ENCODE measurements around the gene ITGA5.
A peak's percentile ranks its signal among the peaks of the same experiment; 100 is the strongest.

The ITGA5 gene

DNA sequence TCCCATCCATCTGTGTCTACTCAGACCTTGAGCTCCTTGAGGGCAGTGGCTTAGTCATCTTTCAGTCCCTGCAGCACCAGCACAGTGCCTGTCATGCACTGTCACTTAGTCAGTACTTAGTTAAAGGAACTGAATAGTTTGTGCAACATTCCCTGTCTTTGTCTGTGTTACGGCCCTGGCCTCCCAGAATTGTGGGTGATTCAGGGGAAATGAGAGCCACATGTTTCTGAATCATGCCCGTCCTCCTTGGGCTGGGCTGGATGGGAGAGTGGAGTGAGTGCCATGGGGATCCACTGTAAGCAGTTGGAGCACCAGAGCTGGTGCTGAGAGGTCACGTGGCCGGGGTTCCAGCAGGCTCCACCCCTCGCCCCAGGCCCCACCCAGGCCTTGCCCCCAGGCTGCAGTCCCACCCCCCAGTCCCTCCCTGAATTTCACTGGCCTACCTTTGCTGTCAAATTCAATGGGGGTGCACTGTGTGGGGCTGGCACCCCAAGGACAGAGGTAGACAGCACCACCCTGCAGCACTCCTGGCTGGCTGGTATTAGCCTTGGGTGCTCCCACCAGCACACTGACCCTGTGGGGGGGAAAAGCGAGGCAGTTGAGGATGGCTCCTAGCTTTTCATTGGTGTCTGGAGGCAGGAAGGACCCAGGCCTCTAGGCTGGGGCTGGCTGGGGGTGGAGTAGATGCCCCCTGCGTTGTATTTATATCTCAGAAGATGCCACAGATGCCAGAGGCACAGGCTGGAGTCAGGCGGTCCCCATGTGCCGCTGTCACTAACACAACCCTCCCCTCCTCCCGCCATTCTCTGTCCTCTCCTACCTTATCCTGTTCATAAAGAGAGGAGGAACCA is 7.5 kb downstream of the ITGA5 start:
- Histone ChIP-seq H3K4me1 (ENCODE audit: control insufficient read depth, insufficient read depth, low read length, unreplicated experiment) (peaks cover 73% of the 10 kb centered on the region), H3K27me3 (ENCODE audit: insufficient read depth, low read length) (no peaks in the 10 kb centered on the region), H3K79me2 (ENCODE audit: control insufficient read depth, insufficient read depth, low read length, unreplicated experiment) (peaks cover 88% of the 10 kb centered on the region), H3K4me3 (ENCODE audit: low read depth, low read length) (peak overlapping the region; percentile 64; the same call in 1 of the 2 replicates), H2AFZ (ENCODE audit: low read length, unreplicated experiment) (no peak overlapping the region), H3K36me3 (ENCODE audit: insufficient read depth, low read length) (peaks cover 22% of the 10 kb centered on the region), H3K27ac (ENCODE audit: low read depth, low read length) (peak overlapping the region; percentile 96)

DNA sequence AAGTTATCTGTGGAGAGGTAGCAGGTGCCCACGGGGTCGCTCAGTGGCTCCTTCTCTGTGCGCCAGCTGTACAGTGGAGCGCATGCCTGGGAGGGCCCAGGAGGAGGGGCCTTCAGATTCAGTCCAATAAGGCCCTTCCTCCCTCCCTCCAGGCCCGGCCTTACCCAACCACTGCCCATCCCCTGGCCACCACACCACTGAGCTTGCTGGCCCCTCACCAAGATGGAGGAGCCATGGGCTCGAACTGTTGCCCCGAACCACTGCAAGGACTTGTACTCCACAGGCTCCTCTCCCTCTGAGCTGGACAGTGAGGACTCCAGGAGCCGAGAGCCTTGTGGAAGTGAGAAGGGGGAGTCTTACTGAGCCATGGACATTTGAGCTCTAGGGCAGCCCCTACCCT is 9.8 kb downstream of the ITGA5 start:
- Histone ChIP-seq H3K4me3 (ENCODE audit: low read depth, low read length) (no peak overlapping the region), H2AFZ (ENCODE audit: low read length, unreplicated experiment) (no peak overlapping the region), H3K4me1 (ENCODE audit: control insufficient read depth, insufficient read depth, low read length, unreplicated experiment) (peaks cover 54% of the 10 kb centered on the region), H3K36me3 (ENCODE audit: insufficient read depth, low read length) (peaks cover 41% of the 10 kb centered on the region), H3K79me2 (ENCODE audit: control insufficient read depth, insufficient read depth, low read length, unreplicated experiment) (peaks cover 77% of the 10 kb centered on the region), H3K27ac (ENCODE audit: low read depth, low read length) (peak overlapping the region; percentile 24), H3K27me3 (ENCODE audit: insufficient read depth, low read length) (no peaks in the 10 kb centered on the region)

DNA sequence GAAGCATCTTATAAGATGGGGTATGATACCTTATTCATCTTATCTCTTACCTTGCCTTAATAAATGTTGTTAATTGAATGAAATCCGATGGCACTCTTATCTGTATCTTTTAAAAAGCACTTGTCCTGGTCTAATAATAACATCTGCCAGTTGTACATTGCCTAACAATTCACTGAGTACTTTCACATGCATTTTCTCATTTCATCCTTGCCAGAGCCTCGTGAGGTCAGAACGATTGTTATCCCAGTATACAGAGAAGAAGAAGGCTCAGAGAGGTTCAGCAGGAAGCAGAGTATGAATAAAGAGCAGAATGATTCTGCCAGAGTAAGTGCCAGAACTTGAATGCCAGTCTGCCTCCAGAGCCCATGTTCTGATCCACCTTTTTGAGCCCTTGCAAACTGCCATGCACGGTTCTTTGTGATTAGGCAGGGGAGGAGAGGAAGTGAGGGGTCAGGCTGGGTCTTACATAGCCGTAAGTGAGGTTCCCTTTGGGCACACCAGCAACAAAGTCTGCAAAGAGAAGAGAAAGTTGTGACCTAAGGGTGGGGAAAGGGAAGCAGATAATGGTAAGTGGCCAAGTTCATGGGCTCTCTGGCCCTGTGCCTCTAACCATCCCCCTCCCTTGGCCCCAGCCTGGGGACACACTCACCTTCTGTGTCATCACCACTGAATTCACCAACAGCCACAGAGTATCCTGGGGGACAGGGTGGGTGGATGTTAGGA is 11.7 kb downstream of the ITGA5 start:
- no peak overlapping the region for H3K4me3 ChIP-seq (ENCODE audit: low read depth, low read length)
- H3K36me3 ChIP-seq (ENCODE audit: insufficient read depth, low read length) = peaks cover 58% of the 10 kb centered on the region
- H3K27me3 ChIP-seq (ENCODE audit: insufficient read depth, low read length) = no peaks in the 10 kb centered on the region
- H3K79me2 ChIP-seq (ENCODE audit: control insufficient read depth, insufficient read depth, low read length, unreplicated experiment) = peaks cover 58% of the 10 kb centered on the region
- peaks cover 34% of the 10 kb centered on the region for H3K4me1 ChIP-seq (ENCODE audit: control insufficient read depth, insufficient read depth, low read length, unreplicated experiment)
- peak overlapping the region; percentile 45 for H3K27ac ChIP-seq (ENCODE audit: low read depth, low read length)
- no peak overlapping the region for H2AFZ ChIP-seq (ENCODE audit: low read length, unreplicated experiment)

DNA sequence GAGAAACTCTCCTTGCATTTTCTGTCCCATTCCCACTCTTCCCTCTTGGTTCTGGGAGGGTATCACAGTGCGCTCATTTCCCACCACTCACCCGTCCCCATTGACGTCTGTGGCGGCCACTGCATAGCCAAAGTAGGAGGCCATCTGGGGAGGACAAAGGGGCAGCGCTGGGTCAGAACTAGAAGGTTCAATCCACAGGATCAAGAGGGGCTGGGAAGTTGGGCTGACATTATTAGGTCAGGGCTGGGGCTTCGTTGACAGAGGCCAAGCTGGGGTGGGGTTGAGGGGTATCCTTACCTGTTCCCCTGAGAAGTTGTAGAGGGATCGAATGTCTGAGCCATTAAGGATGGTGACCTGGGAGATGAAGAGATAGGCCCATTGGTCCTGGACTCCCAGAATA is 13.5 kb downstream of the ITGA5 start:
- Histone ChIP-seq H3K4me3 (ENCODE audit: low read depth, low read length) (no peak overlapping the region), H3K79me2 (ENCODE audit: control insufficient read depth, insufficient read depth, low read length, unreplicated experiment) (peaks cover 44% of the 10 kb centered on the region), H3K27ac (ENCODE audit: low read depth, low read length) (peak overlapping the region; percentile 20; the same call in 1 of the 2 replicates), H2AFZ (ENCODE audit: low read length, unreplicated experiment) (no peak overlapping the region), H3K4me1 (ENCODE audit: control insufficient read depth, insufficient read depth, low read length, unreplicated experiment) (peaks cover 20% of the 10 kb centered on the region), H3K27me3 (ENCODE audit: insufficient read depth, low read length) (no peaks in the 10 kb centered on the region), H3K36me3 (ENCODE audit: insufficient read depth, low read length) (peaks cover 62% of the 10 kb centered on the region)

DNA sequence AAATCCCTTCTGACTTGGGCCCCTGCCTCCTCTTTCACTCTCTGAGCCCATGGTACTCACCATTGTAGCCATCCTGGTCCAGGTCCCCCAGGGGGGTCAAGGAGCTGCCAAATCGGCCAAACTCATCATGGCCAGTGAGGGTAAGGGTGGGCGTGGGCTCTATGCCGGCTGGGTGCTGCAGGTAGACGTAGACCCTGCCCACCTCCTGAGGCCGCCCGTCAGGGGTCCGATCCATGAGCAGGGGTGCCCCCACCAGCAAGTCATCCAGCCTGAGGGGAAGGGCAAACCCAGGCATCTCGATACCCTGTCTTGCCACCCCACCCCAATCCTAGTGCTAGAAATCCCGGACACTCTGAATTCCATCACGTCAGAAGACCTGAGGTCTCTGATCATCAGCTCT is 14.0 kb downstream of the ITGA5 start:
- Histone ChIP-seq H3K27me3 (ENCODE audit: insufficient read depth, low read length) (no peaks in the 10 kb centered on the region), H3K4me1 (ENCODE audit: control insufficient read depth, insufficient read depth, low read length, unreplicated experiment) (peaks cover 18% of the 10 kb centered on the region), H2AFZ (ENCODE audit: low read length, unreplicated experiment) (no peak overlapping the region), H3K27ac (ENCODE audit: low read depth, low read length) (peak overlapping the region; percentile 20; the same call in 1 of the 2 replicates), H3K36me3 (ENCODE audit: insufficient read depth, low read length) (peaks cover 65% of the 10 kb centered on the region), H3K79me2 (ENCODE audit: control insufficient read depth, insufficient read depth, low read length, unreplicated experiment) (peaks cover 40% of the 10 kb centered on the region), H3K4me3 (ENCODE audit: low read depth, low read length) (no peak overlapping the region)

DNA sequence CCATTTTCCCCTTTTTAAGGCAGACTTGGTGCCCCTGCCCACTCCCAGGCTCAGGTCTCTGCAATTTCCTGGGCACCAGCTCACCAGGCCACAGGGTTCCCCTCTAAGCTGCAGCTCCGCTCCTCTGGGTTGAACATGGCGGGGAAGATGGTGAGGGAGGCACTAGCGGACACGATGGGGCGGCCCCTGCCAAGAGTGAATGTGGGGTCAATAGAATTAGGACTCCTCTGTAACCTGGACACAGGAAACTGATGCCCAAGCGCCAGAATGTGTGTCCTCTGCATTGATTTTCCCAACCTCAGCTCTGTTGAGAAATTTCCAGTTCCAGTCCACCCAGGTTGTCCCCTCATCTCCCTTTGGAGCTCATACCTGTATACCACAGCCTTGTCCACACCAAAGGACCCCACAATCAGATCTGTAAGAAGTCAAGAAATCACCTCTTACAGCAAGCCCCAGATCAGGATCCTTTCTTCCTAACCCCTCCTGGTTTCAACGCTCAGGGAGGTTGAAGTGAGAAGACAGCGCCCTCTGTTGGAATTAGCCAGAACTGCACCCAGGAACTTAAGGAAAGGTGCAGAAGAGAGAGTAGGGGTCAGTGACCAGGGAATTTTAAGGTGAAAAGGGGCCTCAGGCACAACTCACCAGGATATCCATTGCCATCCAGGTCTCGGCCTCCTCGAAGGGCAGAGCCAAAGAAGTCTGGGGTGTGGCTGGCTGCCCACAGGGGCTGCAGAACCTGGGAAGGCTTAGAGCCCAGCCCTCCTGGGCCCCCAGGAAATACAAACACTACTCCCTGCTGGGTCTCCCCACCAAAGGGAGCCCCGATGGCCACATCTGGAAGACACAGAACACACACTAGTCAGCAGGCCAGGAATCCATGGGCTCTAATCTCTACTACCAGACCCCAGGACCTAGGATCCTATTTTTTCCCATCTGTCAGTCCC is 14.7 kb downstream of the ITGA5 start:
- Histone ChIP-seq H3K79me2 (ENCODE audit: control insufficient read depth, insufficient read depth, low read length, unreplicated experiment) (peaks cover 33% of the 10 kb centered on the region), H3K36me3 (ENCODE audit: insufficient read depth, low read length) (peaks cover 66% of the 10 kb centered on the region), H3K4me1 (ENCODE audit: control insufficient read depth, insufficient read depth, low read length, unreplicated experiment) (peaks cover 18% of the 10 kb centered on the region), H3K27ac (ENCODE audit: low read depth, low read length) (peak overlapping the region; percentile 30), H3K27me3 (ENCODE audit: insufficient read depth, low read length) (no peaks in the 10 kb centered on the region), H3K4me3 (ENCODE audit: low read depth, low read length) (no peak overlapping the region), H2AFZ (ENCODE audit: low read length, unreplicated experiment) (no peak overlapping the region)

DNA sequence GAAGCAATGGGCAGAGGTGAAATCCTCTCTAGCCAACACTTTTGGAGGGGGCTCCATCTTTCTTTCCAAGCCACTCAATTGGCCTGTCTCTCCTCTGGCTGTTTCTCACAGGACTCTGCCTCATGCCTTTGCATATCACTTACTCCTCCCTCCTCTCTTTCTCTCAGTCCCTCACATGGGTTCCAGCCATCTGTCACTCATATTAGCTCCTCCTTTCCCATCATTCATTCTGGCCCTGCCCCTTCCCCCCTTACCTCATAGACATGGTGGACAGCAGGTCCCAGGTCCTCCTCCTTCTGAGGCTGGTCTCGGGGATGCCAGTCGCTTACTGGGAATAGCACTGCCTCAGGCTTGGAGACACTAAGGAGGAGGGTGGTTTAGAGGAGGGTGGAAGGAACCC is 17.9 kb downstream of the ITGA5 start:
- no peaks in the 10 kb centered on the region for H3K27me3 ChIP-seq (ENCODE audit: insufficient read depth, low read length)
- peaks cover 65% of the 10 kb centered on the region for H3K36me3 ChIP-seq (ENCODE audit: insufficient read depth, low read length)

DNA sequence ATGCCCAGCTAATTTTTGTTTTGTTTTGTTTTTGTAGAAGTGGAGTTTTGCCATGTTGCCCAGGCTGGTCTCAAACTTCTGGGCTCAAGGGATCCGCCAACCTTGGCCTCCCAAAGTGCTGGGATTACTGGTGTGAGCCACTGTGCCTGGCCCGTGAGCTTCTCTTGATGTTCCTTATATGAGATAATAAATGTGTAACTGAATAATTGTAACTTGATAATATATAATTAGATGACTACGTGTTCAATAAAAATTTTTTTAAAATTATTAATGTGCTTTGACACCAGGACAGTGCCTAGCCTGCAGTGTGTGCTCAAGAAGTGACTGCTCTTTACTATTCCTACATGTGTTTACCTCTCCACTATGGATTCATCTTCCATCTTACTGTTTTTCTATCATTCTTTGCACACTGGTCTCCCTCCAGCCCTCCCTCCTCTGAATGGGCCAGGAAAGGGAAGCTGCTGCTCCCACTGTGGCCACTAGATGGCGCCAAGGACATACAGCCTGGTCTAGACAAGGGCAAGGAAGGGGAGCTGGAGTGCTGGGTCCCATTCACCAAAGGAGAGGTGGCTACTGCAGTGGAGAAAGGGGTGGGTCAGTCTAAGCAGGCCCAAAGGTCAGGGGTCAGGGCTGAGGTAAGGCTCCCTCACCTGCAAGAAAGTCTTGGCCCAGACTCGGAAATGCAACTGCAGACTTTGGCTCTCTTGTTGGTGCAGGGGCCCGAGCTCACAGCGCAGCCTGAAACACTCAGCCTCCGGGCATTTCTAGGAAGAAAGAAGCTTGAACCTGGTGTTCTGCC is 19.9 kb downstream of the ITGA5 start:
- no peak overlapping the region for H3K27ac ChIP-seq (ENCODE audit: low read depth, low read length)
- H3K36me3 ChIP-seq (ENCODE audit: insufficient read depth, low read length) = peaks cover 63% of the 10 kb centered on the region

More for the DNA sequence above, 17.9 kb downstream of the ITGA5 start:
- H3K27ac ChIP-seq (ENCODE audit: low read depth, low read length) = no peak overlapping the region
- H3K79me2 ChIP-seq (ENCODE audit: control insufficient read depth, insufficient read depth, low read length, unreplicated experiment) = peaks cover 10% of the 10 kb centered on the region
- no peak overlapping the region for H2AFZ ChIP-seq (ENCODE audit: low read length, unreplicated experiment)
- H3K4me1 ChIP-seq (ENCODE audit: control insufficient read depth, insufficient read depth, low read length, unreplicated experiment) = no peaks in the 10 kb centered on the region
- H3K4me3 ChIP-seq (ENCODE audit: low read depth, low read length) = no peak overlapping the region

DNA sequence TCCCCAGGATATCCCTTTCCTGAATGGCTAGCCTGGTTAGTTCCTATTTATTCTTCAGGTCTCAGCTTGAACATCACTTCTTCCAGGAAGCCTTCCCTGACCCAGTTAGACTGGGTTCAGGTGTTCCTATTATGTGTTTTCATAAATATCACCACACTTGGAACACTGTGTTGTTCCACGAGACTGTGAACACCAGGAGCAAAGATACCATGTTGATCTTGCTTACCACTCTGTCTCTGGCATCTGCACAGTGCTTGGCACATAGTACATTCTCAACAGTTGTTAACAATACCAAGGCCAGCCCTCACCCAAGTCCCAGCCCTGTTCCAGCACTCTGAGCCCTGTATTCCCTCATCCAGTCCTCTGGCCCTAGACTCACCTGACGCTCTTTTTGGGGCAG is 20.8 kb downstream of the ITGA5 start:
- H3K36me3 ChIP-seq (ENCODE audit: insufficient read depth, low read length) = peaks cover 54% of the 10 kb centered on the region
- H2AFZ ChIP-seq (ENCODE audit: low read length, unreplicated experiment) = no peak overlapping the region
- no peak overlapping the region for H3K4me3 ChIP-seq (ENCODE audit: low read depth, low read length)
- H3K27ac ChIP-seq (ENCODE audit: low read depth, low read length) = no peak overlapping the region
- H3K27me3 ChIP-seq (ENCODE audit: insufficient read depth, low read length) = no peaks in the 10 kb centered on the region
- peaks cover 2% of the 10 kb centered on the region for H3K79me2 ChIP-seq (ENCODE audit: control insufficient read depth, insufficient read depth, low read length, unreplicated experiment)
- H3K4me1 ChIP-seq (ENCODE audit: control insufficient read depth, insufficient read depth, low read length, unreplicated experiment) = peaks cover 4% of the 10 kb centered on the region

More for the DNA sequence above, 19.9 kb downstream of the ITGA5 start:
- Histone ChIP-seq H3K4me3 (ENCODE audit: low read depth, low read length) (no peak overlapping the region), H2AFZ (ENCODE audit: low read length, unreplicated experiment) (no peak overlapping the region), H3K4me1 (ENCODE audit: control insufficient read depth, insufficient read depth, low read length, unreplicated experiment) (peaks cover 4% of the 10 kb centered on the region), H3K27me3 (ENCODE audit: insufficient read depth, low read length) (no peaks in the 10 kb centered on the region), H3K79me2 (ENCODE audit: control insufficient read depth, insufficient read depth, low read length, unreplicated experiment) (peaks cover 2% of the 10 kb centered on the region)
